ENCODE results near the gene MAU2. TPM values are rescaled to one million over a fixed set of nuclear protein-coding genes. Genes with fewer than 3 reads are reported as not detected.
A peak's percentile ranks its signal among the peaks of the same experiment; 100 is the strongest.

The MAU2 gene
- total and polyA plus RNA-seq, 2 donors (not counting 1 experiment from before 2014, with no cell fraction given) = 11.1 to 29.4 TPM

DNA sequence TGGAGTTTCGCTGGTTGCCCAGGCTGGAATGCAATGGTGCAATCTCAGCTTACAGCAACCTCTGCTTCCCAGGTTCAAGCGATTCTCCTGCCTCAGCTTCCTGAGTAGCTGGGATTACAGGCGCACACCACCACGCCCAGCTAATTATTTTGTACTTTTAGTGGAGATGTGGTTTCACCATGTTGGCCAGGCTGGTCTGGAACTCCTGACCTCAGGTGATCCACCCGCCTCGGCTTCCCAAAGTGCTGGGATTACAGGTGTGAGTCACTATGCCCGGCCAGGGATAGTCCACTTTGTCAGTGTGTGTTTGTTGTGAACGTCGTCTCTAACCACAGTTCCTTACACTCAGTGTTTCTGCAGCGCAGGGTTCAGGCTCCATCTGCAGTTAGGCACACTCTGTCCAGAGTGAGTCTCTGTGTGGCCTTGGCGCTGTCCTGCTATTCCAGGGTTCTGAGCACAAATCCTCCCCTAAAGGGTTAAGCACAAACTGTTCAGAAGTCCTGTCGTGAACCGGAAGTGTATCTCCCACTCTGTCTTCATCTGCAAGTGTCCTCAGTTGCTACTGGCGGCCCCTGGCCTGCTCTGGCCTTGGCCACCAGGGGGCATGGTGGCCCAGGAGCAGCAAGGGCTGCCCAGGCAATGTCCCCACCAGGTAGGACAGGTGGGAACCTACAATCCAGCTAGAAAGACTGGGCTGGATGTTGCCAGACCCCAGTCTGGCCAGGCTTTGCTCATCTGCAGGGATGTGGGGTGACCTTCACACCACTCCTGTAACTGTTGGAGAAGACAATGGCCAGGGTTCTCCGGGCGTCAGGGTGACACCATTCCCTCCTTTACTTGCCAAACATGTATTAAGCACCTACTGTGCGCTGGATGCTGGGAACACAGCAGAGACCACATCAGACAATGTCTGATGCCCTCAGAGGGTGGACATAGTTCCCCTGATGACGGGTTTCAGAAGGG lies 46.1 kb downstream of the MAU2 start:
- no peak for TF ChIP-seq EZH2 (IDR thresholded peaks at IDR 0.05; ENCODE audit: low read length, missing control alignments)
- TF ChIP-seq, protein P1, sequence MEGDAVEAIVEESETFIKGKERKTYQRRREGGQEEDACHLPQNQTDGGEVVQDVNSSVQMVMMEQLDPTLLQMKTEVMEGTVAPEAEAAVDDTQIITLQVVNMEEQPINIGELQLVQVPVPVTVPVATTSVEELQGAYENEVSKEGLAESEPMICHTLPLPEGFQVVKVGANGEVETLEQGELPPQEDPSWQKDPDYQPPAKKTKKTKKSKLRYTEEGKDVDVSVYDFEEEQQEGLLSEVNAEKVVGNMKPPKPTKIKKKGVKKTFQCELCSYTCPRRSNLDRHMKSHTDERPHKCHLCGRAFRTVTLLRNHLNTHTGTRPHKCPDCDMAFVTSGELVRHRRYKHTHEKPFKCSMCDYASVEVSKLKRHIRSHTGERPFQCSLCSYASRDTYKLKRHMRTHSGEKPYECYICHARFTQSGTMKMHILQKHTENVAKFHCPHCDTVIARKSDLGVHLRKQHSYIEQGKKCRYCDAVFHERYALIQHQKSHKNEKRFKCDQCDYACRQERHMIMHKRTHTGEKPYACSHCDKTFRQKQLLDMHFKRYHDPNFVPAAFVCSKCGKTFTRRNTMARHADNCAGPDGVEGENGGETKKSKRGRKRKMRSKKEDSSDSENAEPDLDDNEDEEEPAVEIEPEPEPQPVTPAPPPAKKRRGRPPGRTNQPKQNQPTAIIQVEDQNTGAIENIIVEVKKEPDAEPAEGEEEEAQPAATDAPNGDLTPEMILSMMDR (conservative IDR thresholded peaks at IDR 0.05 in 1 of 2, IDR thresholded peaks at IDR 0.05 in 1 of 2; ENCODE audit: low read depth in 1 of 2, low read length in 2 of 2) = peak; percentile 78 to 82
- H3K4me3 ChIP-seq (replicated peaks in 1 of 4; ENCODE audit: control extremely low read depth in 1 of 4, insufficient read depth in 1 of 4, low read depth in 3 of 4, low read length in 4 of 4) = no peak overlapping the region
- no peak overlapping the region for H3K9ac ChIP-seq (ENCODE audit: insufficient read depth, low read length)
- no peaks in the 10 kb centered on the region for H3K9me3 ChIP-seq (ENCODE audit: control insufficient read depth, insufficient read depth, low read depth, low read length)
- peaks cover 2% of the 10 kb centered on the region for H3K4me1 ChIP-seq (ENCODE audit: control insufficient read depth, extremely low read depth, insufficient read depth, low read length)
- DNase-seq (ENCODE audit: low read depth in 2 of 2) = peak; percentile 60 to 69
- H3K4me2 ChIP-seq (ENCODE audit: extremely low read depth, insufficient read depth, low read length) = no peak overlapping the region
- no peak overlapping the region for H3K27ac ChIP-seq (ENCODE audit: insufficient read depth, low read length)
- H3K27me3 ChIP-seq (ENCODE audit: control insufficient read depth, insufficient read depth, low read length) = no peaks in the 10 kb centered on the region
- no peaks in the 10 kb centered on the region for H4K20me1 ChIP-seq (ENCODE audit: control insufficient read depth, extremely low read depth, insufficient read depth, low read length)
- H3K79me2 ChIP-seq (ENCODE audit: control insufficient read depth, insufficient read depth, low read length) = no peaks in the 10 kb centered on the region
- H3K36me3 ChIP-seq (ENCODE audit: control insufficient read depth, insufficient read depth, low read length) = no peaks in the 10 kb centered on the region
- peak overlapping the region; percentile 91 for H2AFZ ChIP-seq (ENCODE audit: low read length)

DNA sequence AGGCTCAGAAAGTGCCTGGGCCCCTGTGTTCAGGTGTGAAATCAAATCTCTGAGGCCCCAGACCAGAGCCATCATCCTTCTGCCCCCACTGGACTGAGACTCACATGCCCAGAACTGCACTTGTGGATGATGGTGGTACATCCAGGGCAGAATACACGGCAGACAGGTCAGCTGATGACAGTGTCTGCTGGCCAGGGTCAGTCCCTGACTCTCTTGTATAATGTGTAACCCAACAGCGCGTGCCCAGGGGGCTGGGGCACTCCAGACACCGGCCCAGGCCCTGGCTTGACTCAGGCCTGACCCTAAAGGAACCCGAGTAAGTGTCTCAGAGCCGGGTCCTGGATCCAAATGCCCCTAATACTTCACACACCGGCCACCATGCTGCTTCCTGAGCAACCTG lies 47.5 kb downstream of the MAU2 start:
- Histone ChIP-seq H3K27ac (ENCODE audit: insufficient read depth, low read length) (no peak overlapping the region), H2AFZ (ENCODE audit: low read length) (no peak overlapping the region), H4K20me1 (ENCODE audit: control insufficient read depth, extremely low read depth, insufficient read depth, low read length) (no peaks in the 10 kb centered on the region), H3K79me2 (ENCODE audit: control insufficient read depth, insufficient read depth, low read length) (no peaks in the 10 kb centered on the region), H3K27me3 (ENCODE audit: control insufficient read depth, insufficient read depth, low read length) (no peaks in the 10 kb centered on the region), H3K36me3 (ENCODE audit: control insufficient read depth, insufficient read depth, low read length) (no peaks in the 10 kb centered on the region), H3K4me1 (ENCODE audit: control insufficient read depth, extremely low read depth, insufficient read depth, low read length) (peaks cover 5% of the 10 kb centered on the region), H3K4me3 (replicated peaks in 1 of 4; ENCODE audit: control extremely low read depth in 1 of 4, insufficient read depth in 1 of 4, low read depth in 3 of 4, low read length in 4 of 4) (no peak overlapping the region), H3K9ac (ENCODE audit: insufficient read depth, low read length) (no peak overlapping the region), H3K4me2 (ENCODE audit: extremely low read depth, insufficient read depth, low read length) (no peak overlapping the region), H3K9me3 (ENCODE audit: control insufficient read depth, insufficient read depth, low read depth, low read length) (no peaks in the 10 kb centered on the region)
- no peak for TF ChIP-seq EZH2 (IDR thresholded peaks at IDR 0.05; ENCODE audit: low read length, missing control alignments)
- TF ChIP-seq, protein P1 (conservative IDR thresholded peaks at IDR 0.05 in 1 of 2, IDR thresholded peaks at IDR 0.05 in 1 of 2; ENCODE audit: low read depth in 1 of 2, low read length in 2 of 2) = no peak
- no peak for DNase-seq (ENCODE audit: low read depth in 2 of 2)

DNA sequence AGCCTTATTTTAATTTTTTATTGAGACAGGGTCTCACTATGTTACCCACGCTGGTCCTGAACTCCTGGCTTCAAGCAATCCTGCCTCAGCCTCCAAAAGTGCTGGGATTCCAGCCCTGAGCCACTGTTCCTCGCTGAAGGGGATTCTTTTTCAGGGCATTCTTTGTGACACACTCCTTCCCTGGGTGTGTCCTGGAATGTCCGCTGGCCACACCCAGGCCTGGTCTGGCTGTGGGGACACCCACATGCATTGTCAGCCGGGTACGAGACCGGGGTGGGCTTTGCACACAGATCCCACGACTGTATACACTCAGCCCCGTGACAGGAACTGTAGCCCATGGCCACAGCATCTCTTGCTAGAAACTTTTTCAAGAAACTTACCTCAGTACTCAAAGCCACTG lies 50.4 kb downstream of the MAU2 start:
- TF ChIP-seq, protein P1 (conservative IDR thresholded peaks at IDR 0.05 in 1 of 2, IDR thresholded peaks at IDR 0.05 in 1 of 2; ENCODE audit: low read depth in 1 of 2, low read length in 2 of 2) = no peak
- H3K79me2 ChIP-seq (ENCODE audit: control insufficient read depth, insufficient read depth, low read length) = no peaks in the 10 kb centered on the region
- no peak overlapping the region for H2AFZ ChIP-seq (ENCODE audit: low read length)
- no peaks in the 10 kb centered on the region for H3K27me3 ChIP-seq (ENCODE audit: control insufficient read depth, insufficient read depth, low read length)
- H3K36me3 ChIP-seq (ENCODE audit: control insufficient read depth, insufficient read depth, low read length) = no peaks in the 10 kb centered on the region
- H3K4me1 ChIP-seq (ENCODE audit: control insufficient read depth, extremely low read depth, insufficient read depth, low read length) = peaks cover 3% of the 10 kb centered on the region
- no peaks in the 10 kb centered on the region for H3K9me3 ChIP-seq (ENCODE audit: control insufficient read depth, insufficient read depth, low read depth, low read length)
- H3K4me2 ChIP-seq (ENCODE audit: extremely low read depth, insufficient read depth, low read length) = no peak overlapping the region
- H3K27ac ChIP-seq (ENCODE audit: insufficient read depth, low read length) = no peak overlapping the region
- DNase-seq (ENCODE audit: low read depth in 2 of 2) = no peak
- no peaks in the 10 kb centered on the region for H4K20me1 ChIP-seq (ENCODE audit: control insufficient read depth, extremely low read depth, insufficient read depth, low read length)
- H3K9ac ChIP-seq (ENCODE audit: insufficient read depth, low read length) = no peak overlapping the region
- no peak overlapping the region for H3K4me3 ChIP-seq (replicated peaks in 1 of 4; ENCODE audit: control extremely low read depth in 1 of 4, insufficient read depth in 1 of 4, low read depth in 3 of 4, low read length in 4 of 4)
